ENCODE measurements around the gene LAIR2. TPM values are rescaled to one million over a fixed set of nuclear protein-coding genes. Genes with fewer than 3 reads are reported as not detected.
"Not testable (repeated sequence)": the region's sequence is repeated elsewhere in the genome, so short reads cannot be mapped to it uniquely, and the experiment has no call there.

LAIR2 gene
- total RNA-seq, 2 experiments from 2014 or later, result 1.8 to 2.2 TPM

DNA sequence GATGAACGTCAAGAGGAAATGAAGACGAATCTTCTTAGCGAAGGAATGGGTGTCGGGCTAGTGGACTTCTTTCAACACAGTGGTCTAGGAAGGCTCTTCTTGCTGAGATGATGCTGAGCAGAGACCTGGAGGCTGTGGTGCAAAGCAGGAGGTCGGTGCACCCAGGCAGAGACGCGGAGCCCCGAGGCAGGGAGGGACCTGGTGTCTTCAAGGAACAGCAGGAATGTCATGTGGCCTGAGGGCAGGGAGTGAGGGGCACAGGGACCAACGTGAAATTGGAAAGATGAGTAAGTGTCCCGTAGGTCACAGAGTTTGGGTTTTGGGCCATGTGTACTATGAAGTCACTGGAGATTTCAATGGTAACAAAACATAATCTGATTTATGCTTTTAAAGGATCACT lies 18.2 kb upstream of the LAIR2 start:
- CTCF ChIA-PET, result interaction anchor here (0.7 kb wide), 1 partner anchor 192 kb away, joined by 3 read pairs; no protein-coding TSS in a partner anchor
- POLR2A ChIA-PET, result no interaction called here

DNA sequence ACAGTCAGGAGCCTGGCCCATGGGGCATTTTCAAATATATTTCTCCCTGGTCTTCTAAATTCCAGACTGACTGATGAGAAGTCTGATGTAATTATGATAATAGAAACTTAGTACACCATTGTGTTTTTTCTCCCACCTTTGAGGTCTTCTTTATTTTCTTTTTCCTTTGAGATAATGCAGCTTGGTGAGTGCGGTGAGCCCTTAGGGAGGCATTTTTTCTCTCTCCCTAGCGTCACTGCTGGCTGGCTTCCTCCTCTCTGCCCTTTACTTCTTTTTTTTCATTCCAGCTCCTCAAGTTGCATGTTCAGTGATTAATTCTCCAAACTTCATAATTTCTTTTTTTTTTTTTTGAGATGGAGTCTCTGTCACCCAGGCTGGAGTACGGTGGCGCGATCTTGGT lies 16.8 kb upstream of the LAIR2 start:
- CTCF ChIA-PET, result interaction anchor here (0.7 to 1.0 kb wide), 2 partner anchors 94 to 839 kb away, joined by 3 read pairs; no protein-coding TSS in a partner anchor
- POLR2A ChIA-PET, result interaction anchor here (0.6 kb wide), 1 partner anchor 52 kb away, joined by 3 read pairs; no protein-coding TSS in a partner anchor

DNA sequence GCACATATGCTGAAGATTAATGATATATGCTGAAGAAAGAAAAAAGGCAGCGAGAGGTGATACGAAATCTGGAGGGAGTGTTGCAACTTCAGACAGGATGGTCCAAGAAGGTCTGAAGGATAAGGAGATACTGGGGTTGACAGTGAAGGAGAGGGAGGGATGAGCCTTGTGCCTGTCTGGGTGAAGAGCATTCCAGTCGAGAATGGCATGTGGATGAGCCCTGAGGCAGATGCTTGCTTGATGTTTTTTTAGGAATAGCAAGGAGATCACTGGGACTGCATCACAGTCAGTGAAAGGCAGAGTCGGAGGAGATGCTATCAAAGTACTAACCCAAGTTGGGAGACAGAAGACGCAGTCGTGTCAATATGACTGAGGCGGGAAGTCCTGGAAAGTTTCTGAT lies 13.3 kb upstream of the LAIR2 start:
- POLR2A ChIA-PET, result no interaction called here

DNA sequence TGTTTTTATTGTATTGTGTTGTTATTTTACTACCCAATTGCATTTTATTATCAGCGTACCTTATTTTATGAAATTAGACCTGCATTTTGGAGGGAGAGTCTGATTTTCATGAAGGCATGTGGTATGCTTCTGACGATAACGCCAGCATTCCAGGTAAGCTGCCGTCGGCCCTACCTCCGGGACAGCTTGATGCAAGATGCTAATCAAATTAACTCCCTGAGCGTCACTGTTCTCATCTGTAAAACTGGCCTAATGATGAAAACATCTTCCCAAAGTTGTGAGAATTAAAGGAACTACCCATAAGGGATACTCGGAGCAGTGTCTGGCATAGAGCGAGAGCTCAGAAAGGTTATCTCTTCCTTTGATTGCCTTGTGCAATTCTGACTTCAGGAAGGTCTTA lies 12.9 kb upstream of the LAIR2 start:
- POLR2A ChIA-PET, result no interaction called here
- CTCF ChIA-PET, result no interaction called here

More for the DNA sequence above, 13.3 kb upstream of the LAIR2 start:
- CTCF ChIA-PET, result no interaction called here

DNA sequence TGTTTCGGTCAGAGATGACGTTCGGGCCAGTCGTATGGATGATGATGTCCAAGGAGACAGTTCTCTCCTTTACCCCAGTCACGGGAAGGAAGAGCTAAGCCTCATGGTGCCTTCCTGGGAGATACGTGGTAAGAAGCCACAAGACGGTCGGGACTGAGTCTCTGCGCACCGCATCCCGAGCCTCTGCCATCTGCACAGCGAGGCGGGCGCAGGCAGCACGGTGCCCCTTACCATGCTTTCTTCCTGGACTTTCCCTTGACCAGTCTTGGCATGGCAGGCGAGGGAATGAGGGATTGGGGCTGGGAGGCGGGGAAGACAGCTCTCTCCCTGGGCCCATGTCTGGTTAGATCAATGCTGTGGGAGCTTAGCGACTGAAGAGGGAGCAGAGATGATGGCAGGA lies 10.1 kb upstream of the LAIR2 start:
- ChIA-PET CTCF (no interaction called here), POLR2A (no interaction called here)

DNA sequence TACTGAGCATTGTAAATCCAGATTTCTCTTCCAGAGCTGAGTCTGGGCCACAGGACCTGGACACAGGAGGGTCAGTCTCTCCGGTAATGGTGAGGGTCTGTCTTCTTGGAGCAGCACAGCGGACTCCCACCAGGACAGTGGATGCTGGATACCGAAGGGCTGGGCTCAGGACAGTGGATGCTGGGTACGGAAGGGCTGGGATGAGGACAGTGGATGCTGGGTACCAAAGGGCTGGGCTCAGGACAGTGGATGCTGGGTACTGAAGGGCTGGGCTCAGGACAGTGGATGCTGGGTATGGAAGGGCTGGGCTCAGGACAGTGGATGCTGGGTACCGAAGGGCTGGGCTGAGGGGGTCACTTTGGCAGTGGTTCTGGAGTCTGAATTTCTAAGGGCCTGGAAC lies 9.6 kb upstream of the LAIR2 start:
- CTCF ChIA-PET, POLR2A ChIA-PET: not testable (repeated sequence)

DNA sequence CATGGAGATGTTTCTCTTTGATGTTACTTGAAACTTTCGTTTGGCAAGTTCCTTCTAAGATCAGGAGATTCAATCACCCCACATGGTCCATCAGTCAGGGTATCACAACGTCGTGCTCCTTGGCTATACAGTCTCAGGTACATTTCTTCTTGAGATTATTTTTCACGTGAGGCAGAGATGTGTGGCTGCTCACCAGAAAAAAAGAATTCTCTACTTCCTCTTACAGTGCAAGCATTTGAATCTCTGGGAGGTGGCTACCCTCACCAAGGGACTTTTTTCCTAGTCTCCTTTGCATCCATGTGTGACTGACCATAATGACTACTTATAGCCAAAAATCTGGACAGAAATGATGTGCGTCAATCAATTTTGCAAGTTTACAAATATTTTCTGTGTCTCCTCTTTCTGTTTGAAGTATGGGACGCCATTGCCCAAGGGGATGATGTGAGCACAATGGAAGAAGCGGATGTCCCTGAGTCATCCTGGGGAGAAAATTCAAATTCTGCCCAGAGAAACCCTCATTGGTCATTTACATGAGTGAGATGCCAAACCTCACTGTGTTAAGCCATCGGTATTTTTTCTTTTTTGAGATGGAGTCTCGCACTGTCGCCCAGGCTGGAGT lies 8.6 kb upstream of the LAIR2 start:
- ChIA-PET POLR2A (no interaction called here), CTCF (no interaction called here)

DNA sequence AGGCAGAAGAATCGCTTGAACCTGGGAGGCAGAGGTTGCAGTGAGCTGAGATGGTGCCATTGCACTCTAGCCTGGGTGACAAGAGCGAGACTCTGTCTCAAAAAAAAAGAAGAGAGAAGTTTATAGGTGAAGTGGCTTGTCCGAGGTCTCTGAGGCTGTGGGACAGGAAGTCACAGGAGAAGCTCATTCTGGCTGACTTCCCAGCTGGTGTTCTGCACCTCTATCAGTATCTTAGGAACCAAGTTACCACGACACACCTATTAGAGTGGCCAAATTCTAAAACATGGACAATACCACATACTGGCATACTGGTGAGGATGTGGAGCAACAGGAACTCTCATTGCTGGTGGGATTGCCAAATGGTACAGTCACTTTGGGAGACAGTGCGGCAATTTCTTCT lies 7.3 kb upstream of the LAIR2 start:
- POLR2A ChIA-PET, CTCF ChIA-PET: not testable (repeated sequence)

DNA sequence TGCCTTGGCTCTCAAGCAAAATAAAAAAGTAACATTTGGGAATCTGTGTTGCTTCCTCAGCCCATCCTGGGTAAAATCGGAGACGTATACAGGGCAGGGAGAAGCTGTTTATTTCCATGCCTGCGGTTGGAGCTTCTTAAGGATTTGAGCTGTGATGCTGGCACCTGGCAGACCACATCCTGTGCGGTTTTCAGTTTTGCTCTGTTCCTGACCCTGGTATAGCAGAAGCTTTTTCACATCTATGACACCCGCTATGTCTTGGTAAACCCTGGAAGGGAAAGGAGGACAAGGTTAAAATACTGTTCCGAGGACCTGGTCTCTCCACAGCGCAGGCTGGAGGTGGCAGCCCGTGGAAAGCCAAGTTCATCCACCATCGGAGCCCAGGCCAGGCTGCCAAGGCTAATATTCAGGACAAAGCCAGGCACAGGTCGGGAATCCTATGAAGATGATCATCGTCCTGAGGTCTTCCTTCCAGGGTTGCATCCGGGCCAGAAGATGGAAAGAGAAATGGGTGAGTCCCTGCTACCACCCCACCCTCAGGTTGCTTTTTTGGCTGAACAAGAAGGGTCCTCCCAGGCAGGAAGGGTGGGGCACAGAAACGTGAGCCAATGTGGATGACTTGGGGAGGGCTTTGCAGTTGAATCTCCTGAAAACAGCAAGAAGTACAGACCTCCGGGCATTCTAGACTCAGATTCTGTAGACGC lies 4.7 kb upstream of the LAIR2 start:
- POLR2A ChIA-PET, CTCF ChIA-PET: not testable (repeated sequence)

DNA sequence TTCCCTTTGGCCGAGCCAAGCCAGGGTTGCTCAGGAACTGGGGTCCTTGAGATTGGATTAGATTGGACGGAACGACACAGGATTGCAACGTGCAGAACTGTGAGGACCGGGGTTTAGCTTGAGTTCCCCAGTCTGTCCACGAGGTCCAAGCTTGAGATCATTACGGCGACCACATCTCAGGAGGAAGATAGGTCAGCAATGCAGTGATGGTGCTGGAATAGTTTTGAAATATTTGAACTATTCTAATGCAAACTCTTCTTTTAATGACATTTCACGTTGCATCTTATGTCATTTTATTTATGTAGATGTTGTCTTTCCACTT lies 4.2 kb upstream of the LAIR2 start:
- POLR2A ChIA-PET, CTCF ChIA-PET: not testable (repeated sequence)

DNA sequence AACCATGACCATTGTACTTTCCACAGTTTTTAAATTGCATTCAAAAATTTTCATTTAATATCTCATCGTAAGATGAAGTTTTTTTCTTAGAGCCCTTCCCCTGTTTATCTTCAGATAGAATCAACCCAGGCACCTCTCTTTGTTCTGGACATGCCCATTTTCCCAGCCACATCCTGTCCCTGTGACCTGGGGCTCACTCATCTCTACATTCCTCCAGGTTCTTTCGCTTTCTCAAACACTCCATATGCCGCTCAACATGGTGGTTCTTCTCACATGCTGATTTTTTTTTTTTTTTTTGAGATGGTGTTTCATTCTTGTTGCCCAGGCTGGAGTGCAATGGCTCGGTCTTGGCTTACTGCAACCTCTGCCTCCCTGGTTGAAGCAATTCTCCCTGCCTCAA lies 2.9 kb downstream of the LAIR2 start:
- POLR2A ChIA-PET, CTCF ChIA-PET: not testable (repeated sequence)

DNA sequence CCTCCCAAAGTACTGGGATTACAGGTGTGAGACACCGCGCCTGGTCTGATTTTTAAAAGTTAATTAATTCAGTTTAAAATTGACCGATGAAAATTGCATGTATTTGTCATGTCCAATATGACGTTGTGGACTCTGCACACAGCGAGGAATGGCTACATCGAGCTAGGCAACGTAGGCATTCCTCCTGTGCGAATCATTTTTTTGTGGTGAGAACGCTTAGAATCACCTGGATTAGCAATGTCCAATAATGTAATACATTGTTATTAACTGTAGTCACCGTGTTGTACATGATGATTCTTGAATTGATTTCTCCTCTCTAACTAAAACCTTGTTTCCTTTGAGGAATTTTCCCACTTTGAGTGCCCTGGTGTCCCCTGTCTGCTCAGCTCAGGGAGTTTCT lies 3.4 kb downstream of the LAIR2 start:
- CTCF ChIA-PET, result no interaction called here
- POLR2A ChIA-PET, result no interaction called here

DNA sequence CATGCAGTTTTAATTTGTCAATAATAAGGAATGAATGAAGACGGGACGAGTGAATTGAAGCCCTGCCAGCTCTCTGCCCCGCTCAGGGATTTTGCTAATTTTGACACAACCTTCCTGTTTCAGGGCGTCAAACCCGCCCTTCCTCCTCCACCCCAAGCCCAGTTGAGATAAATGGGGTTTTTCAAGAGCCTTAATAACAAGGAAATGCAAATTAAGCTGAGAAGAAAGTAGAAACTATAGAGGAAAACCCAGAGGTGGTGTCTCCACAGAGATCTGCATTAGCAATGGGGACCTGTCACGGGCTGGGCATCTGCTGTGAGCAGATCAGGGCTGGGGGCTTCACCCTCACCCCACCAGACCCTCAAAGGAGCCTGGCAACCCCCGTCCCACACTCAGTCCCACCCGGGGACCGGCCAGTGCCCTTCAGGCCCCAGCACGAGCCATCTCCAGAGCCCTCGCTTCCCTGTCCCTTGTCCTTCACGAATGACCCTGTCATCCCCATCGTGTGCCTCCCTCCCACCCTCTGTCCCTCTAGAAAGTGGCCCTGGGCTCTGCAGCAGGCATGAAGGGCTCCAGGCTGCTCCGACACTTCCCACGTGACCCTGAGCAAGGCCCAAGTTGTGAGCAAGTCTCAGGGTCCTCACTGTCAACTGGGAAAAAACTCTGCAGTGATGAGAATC lies 4.5 kb downstream of the LAIR2 start:
- CTCF ChIA-PET, POLR2A ChIA-PET: not testable (repeated sequence)

DNA sequence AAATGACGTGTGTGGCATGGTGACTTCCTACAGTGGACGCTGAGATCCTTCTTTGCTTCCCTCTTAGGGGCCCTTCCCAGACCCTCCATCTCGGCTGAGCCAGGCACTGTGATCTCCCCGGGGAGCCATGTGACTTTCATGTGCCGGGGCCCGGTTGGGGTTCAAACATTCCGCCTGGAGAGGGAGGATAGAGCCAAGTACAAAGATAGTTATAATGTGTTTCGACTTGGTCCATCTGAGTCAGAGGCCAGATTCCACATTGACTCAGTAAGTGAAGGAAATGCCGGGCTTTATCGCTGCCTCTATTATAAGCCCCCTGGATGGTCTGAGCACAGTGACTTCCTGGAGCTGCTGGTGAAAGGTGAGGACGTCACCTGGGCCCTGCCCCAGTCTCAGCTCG lies 5.2 kb downstream of the LAIR2 start:
- ChIA-PET CTCF (no interaction called here), POLR2A (no interaction called here)

DNA sequence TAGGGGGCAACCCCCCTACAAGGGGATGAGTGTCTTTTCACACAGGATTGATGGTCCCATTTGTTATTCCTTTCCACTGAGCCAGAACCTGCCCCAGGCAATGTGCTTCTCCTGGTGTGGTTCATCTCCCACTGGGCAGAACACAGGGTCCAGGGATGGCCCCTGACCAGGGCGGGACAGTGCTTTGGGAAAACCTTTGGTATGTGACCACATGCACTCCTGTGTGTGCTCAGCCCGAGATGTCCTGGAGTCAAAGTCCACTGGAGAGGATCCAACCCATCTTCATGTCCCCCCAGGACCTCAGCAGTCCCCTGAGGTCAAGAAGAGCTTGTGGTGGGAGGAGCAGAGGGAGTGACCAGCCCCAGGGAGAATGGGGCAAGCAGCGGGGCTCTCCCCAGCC lies 5.9 kb downstream of the LAIR2 start:
- POLR2A ChIA-PET, CTCF ChIA-PET: not testable (repeated sequence)

DNA sequence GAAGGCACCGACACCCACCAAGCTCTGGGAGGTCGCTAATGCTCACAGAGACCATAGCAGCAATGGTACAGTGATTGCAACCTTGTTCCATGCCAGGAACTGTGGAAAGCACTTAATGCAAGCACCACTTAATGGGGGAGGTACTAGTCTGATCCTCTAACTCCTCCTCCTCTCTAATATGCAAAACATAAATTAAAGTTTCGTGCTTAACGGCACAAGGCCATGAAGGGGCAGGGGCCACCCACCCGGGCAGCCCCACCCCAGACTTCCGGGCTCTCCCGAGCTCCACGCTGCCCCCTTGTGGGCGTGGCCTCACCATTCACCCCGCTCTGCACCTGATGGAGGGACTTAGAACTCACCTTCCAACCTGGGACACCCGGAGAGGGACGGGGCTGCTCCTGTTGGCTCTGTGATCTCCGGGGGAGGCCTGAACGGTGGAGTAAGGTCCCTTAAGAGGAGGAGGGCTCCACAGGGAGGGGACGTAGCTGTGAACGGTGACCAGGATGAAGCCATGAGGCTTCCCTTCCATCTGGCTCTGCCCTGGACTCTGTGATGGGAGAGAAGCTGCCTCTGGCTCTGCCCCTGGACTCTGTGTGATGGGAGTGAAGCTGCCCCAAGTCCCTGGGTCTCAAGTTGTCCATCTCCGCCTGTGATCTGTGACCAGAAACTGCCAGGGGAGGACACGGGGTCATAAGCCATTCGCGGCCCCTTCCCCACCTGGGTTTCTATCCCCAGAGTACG lies 6.7 kb downstream of the LAIR2 start:
- POLR2A ChIA-PET, CTCF ChIA-PET: not testable (repeated sequence)

DNA sequence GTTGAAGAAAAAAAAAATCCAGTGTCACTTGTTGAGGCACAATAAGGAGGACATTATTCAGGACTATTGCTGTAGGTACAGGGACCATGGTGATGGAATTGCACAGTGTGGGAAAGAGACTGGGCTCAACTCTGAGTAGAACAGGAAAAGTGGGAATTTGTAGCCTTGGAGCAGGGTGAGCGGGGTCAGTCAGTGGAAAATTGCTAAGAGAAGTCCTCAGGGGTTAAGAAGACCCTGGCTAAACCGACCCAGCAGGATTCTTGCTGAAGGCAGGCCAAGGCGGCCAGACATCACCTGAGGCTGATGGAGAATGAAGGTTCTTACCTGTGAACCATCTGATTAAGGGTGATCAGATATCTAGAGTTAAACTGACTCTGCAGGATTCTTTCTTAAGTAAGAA lies 12.5 kb downstream of the LAIR2 start:
- ChIA-PET CTCF (interaction anchor here (1.2 kb wide), 1 partner anchor 22 kb away, joined by 3 read pairs; no protein-coding TSS in a partner anchor), POLR2A (no interaction called here)

DNA sequence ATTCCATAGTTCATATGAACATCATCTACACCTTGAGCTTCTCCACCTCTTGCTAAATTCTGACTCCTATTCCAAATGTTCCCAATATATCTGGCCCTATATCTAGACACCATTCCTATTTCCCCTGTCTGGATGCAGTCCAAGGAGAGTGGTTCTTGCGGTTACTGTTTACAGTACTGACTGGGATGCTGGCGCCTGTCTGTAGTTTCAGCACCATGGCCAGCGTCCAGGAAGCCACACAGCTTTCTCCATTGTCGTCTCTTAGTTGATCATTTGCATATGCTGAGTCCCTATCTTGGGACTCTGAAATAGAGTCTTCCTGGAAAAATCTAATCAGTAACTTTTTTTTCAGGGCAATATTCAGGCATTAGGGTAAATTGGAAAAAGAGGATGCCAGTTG lies 14.9 kb downstream of the LAIR2 start:
- ChIA-PET CTCF (interaction anchor here (0.7 to 1.3 kb wide), 2 partner anchors 39 to 177 kb away, joined by 3 read pairs; no protein-coding TSS in a partner anchor), POLR2A (interaction anchor here (0.7 kb wide), 1 partner anchor 773 kb away, joined by 4 read pairs; no protein-coding TSS in a partner anchor)

DNA sequence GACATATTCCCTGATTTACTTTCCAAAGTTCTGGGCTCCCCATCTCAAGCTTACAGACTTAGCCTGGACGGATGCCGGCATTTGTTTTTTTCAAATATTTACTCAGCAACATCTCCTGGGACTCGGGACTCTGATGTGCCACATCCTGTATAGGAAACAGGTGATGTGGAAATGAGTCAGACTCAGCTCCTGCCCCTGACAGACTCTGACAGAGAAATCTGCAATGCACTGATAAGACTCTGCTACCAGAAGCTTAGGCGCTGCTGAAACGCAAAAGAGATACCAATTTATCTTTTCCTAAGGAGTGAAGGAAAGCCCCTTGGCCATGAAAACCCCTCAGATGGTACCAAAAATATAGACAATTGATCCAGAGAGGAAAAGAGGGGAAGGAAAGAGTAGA lies 16.2 kb downstream of the LAIR2 start:
- ChIA-PET CTCF (interaction anchor here (1.3 kb wide), 1 partner anchor 40 kb away, joined by 3 read pairs; no protein-coding TSS in a partner anchor), POLR2A (no interaction called here)

DNA sequence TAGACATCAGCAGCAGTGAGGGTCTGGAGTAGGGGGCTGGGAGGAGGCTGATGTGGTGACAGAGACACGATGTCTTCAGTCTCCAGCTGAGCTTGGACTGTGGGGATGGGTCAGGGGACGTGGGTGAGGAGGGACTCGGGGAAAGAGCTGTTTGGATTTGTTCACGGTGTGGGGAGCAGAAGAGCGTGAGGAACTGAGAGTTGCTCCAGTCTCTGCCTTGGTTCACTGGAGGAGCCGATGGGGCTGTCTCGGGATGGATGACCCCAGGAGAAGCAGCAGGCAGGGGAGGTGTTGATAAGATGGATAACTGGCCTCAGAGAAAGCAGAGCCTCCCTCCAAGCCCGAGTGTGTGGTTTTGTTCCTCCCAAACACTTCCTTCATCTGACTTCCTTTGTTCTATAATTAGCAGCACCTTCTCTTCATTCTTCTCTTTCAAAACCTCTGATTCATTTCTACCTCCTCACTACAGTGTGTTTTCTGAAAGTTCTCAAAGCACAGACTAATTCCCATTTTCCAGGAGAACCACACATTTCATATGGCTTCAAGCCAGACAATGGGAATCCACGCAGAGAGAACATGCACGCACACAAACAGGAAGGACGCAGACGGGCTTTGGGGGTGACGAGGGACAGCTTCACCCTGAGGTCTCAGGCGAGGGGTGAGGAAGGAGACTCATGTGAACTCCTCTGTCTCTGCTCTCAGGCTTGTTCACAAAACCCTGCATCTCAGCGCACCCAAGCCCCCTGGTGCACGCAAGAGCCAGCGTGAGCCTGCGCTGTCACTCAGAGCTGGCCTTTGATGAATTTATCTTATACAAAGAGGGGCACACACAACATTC lies 18.6 kb downstream of the LAIR2 start:
- CTCF ChIA-PET, result no interaction called here
- POLR2A ChIA-PET, result no interaction called here
